ENCODE results near the gene HMGXB3. TPM values are rescaled to one million over a fixed set of nuclear protein-coding genes. Genes with fewer than 3 reads are reported as not detected.

The HMGXB3 gene
- total RNA-seq, 1 experiment from 2014 or later, result 38.0 TPM

DNA sequence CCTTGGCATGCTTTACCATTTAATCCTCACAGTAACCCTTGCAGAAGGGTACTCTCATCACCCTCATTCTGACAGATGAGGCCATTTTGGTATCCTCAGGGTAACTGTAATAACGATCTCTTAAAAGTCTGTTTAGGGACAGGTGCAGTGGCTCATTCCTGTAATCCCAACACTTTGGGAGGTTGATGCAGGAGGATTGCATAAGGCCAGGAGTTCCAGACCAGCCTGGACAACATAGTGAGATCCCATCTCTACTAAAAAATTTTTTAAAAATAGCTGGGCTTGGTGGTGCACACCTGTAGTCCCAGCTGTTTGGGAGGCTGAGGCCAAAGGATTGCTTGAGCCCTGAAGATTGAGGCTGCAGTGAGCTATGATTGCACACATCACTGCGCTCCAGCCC, 54.0 kb downstream of the HMGXB3 start:
- BruUV-seq (replicated peaks), result no TSS peak
- Histone ChIP-seq H3F3A (ENCODE audit: insufficient read depth, low read depth) (no peaks in the 10 kb centered on the region), H3K9me2 (ENCODE audit: insufficient read depth) (no peaks in the 10 kb centered on the region), H3K27ac (no peak overlapping the region), H3K27me3 (ENCODE audit: insufficient read depth, low read depth) (no peaks in the 10 kb centered on the region), H3K79me2 (ENCODE audit: low read depth) (no peaks in the 10 kb centered on the region), H3K36me3 (ENCODE audit: low read depth) (peaks cover 19% of the 10 kb centered on the region; the same call in 1 of the 2 replicates), H2AFZ (no peak overlapping the region), H3K9me3 (ENCODE audit: insufficient read depth, low read depth) (no peaks in the 10 kb centered on the region), H3K4me2 (no peak overlapping the region), H3K4me3 (no peak overlapping the region), H4K20me1 (ENCODE audit: insufficient read depth) (no peaks in the 10 kb centered on the region), H3K4me1 (replicated peaks; ENCODE audit: insufficient read depth) (peaks cover 9% of the 10 kb centered on the region)
- POLR2A ChIA-PET (ENCODE audit: unreplicated experiment), result no interaction called here
- DNase-seq, result no peak
- intact Hi-C loops (cut with micrococcal nuclease; ENCODE audit: unreplicated experiment), result loop anchor here (5.0 kb wide), 2 partner anchors 58 to 78 kb away; no protein-coding TSS in a partner anchor
- CTCF ChIA-PET, result no interaction called here
- no peak for TF ChIP-seq EZH2 (IDR thresholded peaks at IDR 0.05; ENCODE audit: low read depth)

DNA sequence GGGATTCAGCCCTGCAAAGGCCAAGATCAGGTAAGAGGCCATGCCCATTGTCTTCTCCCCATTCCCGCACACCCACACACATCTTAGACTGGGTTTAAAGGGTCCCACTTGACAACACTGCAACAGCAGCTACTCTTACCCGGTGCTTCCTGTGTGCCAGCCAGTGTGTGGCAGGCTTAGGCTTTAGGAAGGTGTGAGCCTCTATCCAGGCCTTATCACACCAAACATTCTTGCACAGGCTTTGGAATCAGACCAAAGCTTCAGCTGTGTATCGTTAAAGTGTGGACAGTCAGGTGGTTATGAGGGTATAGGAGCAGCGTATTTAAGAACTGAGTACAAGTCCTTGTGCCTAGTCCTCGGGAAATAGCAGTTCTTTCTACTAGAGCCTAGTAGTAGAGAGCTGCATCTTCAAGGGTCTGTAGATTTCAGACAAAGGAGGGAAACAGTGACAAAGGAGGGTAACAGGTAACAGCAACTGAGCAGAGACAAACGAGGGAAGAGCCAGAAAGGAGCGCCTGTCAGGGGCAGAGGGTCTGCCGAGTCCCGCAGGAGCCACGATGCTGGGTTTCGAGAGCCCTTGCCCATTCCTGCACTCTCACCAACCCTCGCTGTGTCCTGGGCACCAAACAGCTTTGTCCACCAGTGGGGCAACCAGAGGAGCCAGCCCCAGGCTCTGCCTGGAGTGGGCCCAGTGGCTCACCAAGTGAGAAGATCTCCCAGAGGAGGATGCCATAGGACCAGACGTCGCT, 55.0 kb downstream of the HMGXB3 start:
- Histone ChIP-seq H3K4me2 (no peak overlapping the region), H4K20me1 (ENCODE audit: insufficient read depth) (no peaks in the 10 kb centered on the region), H3K9me2 (ENCODE audit: insufficient read depth) (no peaks in the 10 kb centered on the region), H3K4me3 (no peak overlapping the region), H3K36me3 (ENCODE audit: low read depth) (peaks cover 15% of the 10 kb centered on the region; the same call in 1 of the 2 replicates), H3K27ac (no peak overlapping the region), H3F3A (ENCODE audit: insufficient read depth, low read depth) (no peaks in the 10 kb centered on the region), H3K27me3 (ENCODE audit: insufficient read depth, low read depth) (no peaks in the 10 kb centered on the region), H3K4me1 (replicated peaks; ENCODE audit: insufficient read depth) (peaks cover under 1% of the 10 kb centered on the region; the same call in 1 of the 2 replicates), H3K9me3 (ENCODE audit: insufficient read depth, low read depth) (no peaks in the 10 kb centered on the region), H2AFZ (no peak overlapping the region), H3K79me2 (ENCODE audit: low read depth) (no peaks in the 10 kb centered on the region)
- ChIA-PET POLR2A (ENCODE audit: unreplicated experiment) (no interaction called here), CTCF (no interaction called here)
- DNase-seq, result no peak
- intact Hi-C loops (cut with micrococcal nuclease; ENCODE audit: unreplicated experiment), result no loop called here
- BruUV-seq (replicated peaks), result no TSS peak
- no peak for TF ChIP-seq EZH2 (IDR thresholded peaks at IDR 0.05; ENCODE audit: low read depth)
- TF ChIP-seq, protein P1, sequence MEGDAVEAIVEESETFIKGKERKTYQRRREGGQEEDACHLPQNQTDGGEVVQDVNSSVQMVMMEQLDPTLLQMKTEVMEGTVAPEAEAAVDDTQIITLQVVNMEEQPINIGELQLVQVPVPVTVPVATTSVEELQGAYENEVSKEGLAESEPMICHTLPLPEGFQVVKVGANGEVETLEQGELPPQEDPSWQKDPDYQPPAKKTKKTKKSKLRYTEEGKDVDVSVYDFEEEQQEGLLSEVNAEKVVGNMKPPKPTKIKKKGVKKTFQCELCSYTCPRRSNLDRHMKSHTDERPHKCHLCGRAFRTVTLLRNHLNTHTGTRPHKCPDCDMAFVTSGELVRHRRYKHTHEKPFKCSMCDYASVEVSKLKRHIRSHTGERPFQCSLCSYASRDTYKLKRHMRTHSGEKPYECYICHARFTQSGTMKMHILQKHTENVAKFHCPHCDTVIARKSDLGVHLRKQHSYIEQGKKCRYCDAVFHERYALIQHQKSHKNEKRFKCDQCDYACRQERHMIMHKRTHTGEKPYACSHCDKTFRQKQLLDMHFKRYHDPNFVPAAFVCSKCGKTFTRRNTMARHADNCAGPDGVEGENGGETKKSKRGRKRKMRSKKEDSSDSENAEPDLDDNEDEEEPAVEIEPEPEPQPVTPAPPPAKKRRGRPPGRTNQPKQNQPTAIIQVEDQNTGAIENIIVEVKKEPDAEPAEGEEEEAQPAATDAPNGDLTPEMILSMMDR (conservative IDR thresholded peaks at IDR 0.05), result no peak

DNA sequence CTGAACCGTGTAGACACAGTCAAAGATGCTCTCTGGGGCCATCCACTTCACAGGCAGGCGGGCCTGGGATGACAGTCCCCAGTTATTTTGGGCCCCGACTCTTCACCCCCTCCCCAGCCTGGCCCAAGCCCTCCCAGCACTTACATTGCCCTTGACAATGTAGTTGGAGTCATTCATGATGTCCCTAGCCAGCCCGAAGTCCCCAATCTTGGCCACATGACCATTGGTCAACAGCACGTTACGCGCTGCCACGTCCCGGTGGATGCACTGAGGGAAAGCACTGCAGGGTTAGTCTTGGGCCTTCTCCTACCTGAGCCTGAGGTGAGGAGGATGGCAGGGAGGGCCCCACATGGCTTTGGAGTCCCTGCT, 55.5 kb downstream of the HMGXB3 start:
- no peaks in the 10 kb centered on the region for H3K79me2 ChIP-seq (ENCODE audit: low read depth)
- CTCF ChIA-PET, result no interaction called here

More for the DNA sequence above, 55.5 kb downstream of the HMGXB3 start:
- no TSS peak for BruUV-seq (replicated peaks)
- intact Hi-C loops (cut with micrococcal nuclease; ENCODE audit: unreplicated experiment), result no loop called here
- H2AFZ ChIP-seq, result no peak overlapping the region
- no peaks in the 10 kb centered on the region for H3K27me3 ChIP-seq (ENCODE audit: insufficient read depth, low read depth)
- H3K27ac ChIP-seq, result no peak overlapping the region
- peaks cover 9% of the 10 kb centered on the region; the same call in 1 of the 2 replicates for H3K36me3 ChIP-seq (ENCODE audit: low read depth)
- H3K9me2 ChIP-seq (ENCODE audit: insufficient read depth), result no peaks in the 10 kb centered on the region
- H3K4me3 ChIP-seq, result no peak overlapping the region
- no peaks in the 10 kb centered on the region for H4K20me1 ChIP-seq (ENCODE audit: insufficient read depth)
- no peaks in the 10 kb centered on the region for H3K9me3 ChIP-seq (ENCODE audit: insufficient read depth, low read depth)
- no peak for TF ChIP-seq EZH2 (IDR thresholded peaks at IDR 0.05; ENCODE audit: low read depth)
- TF ChIP-seq, protein P1 (conservative IDR thresholded peaks at IDR 0.05), result no peak
- POLR2A ChIA-PET (ENCODE audit: unreplicated experiment), result no interaction called here
- no peak overlapping the region for H3K4me2 ChIP-seq
- H3F3A ChIP-seq (ENCODE audit: insufficient read depth, low read depth), result no peaks in the 10 kb centered on the region
- DNase-seq, result no peak
- no peaks in the 10 kb centered on the region for H3K4me1 ChIP-seq (replicated peaks; ENCODE audit: insufficient read depth)

Data from PC-9 (cell line).